ENCODE data around the gene SARNP. TPM values are rescaled to one million over a fixed set of nuclear protein-coding genes. Genes with fewer than 3 reads are reported as not detected.

Gene SARNP
- total and polyA plus RNA-seq, 9 of the 15 experiments (the other 6 are each of a cell fraction or from before 2014, with no cell fraction given) = 70.1 to 400 (median 198) TPM

- Histone ChIP-seq H3K27ac (ENCODE audit: extremely low read depth, low read depth, low read length) (no peak overlapping the region), H3K9me1 (ENCODE audit: control insufficient read depth, insufficient read depth, low read length) (no peaks in the 10 kb centered on the region), H3K4me1 (replicated peaks in 1 of 2; ENCODE audit: control insufficient read depth in 2 of 2, insufficient read depth in 2 of 2, low read length in 2 of 2) (peaks cover 13 to 31% of the 10 kb centered on the region in 2 experiments; a peak in 4 of 5 replicates), H3K4me2 (ENCODE audit: insufficient read depth, low read length) (no peak overlapping the region), H3K9ac (ENCODE audit: insufficient read depth in 1 of 2, low read depth in 2 of 2, low read length in 2 of 2) (no peak overlapping the region), H3K79me2 (ENCODE audit: control insufficient read depth, insufficient read depth, low read length) (peaks cover 15% of the 10 kb centered on the region), H4K20me1 (replicated peaks; ENCODE audit: control insufficient read depth, insufficient read depth, low read length) (peaks cover 22% of the 10 kb centered on the region; the same call in 1 of the 2 replicates), H3K27me3 (ENCODE audit: control insufficient read depth in 2 of 2, insufficient read depth in 2 of 2, low read length in 2 of 2) (no peaks in the 10 kb centered on the region), H3K9me3 (replicated peaks; ENCODE audit: control insufficient read depth, insufficient read depth, low read depth, low read length) (no peaks in the 10 kb centered on the region), H3K36me3 (ENCODE audit: control insufficient read depth, insufficient read depth, low read length) (peaks cover 42% of the 10 kb centered on the region), H3K4me3 (no peak overlapping the region), H2AFZ (ENCODE audit: low read depth, low read length) (no peak overlapping the region)
- ChIA-PET POLR2A (interaction anchor here (0.8 to 1.5 kb wide), 3 partner anchors 10 to 76 kb away, joined by 3 to 5 read pairs (median 3); no protein-coding TSS in a partner anchor), CTCF (ENCODE audit: low intra/inter-chr PET ratio) (interaction anchor here (1.0 kb wide), 1 partner anchor 74 kb away, joined by 4 read pairs; no protein-coding TSS in a partner anchor)
- TF ChIP-seq MXI1 (IDR thresholded peaks at IDR 0.05; ENCODE audit: low read depth, low read length) (no peak), POLR2G (IDR thresholded peaks at IDR 0.05; ENCODE audit: low read depth, low read length) (peak; percentile 29; the same call in 1 of the 2 replicates)
- 96% methylated on average over 8 of the region's 8 CpGs for WGBS (ENCODE audit: insufficient coverage, low coverage, missing lambda C conversion rate)
- FAIRE-seq = no peak
- no peak for ATAC-seq
- no peak for DNase-seq (ENCODE audit: extremely low read depth in 1 of 4, low spot score in 3 of 4)
- intact Hi-C loops (cut with micrococcal nuclease) (loop anchor here (1.0 kb wide), 1 partner anchor 64 kb away; no protein-coding TSS in a partner anchor), in situ Hi-C loops (cut with MboI) (no loop called here)
- no TSS peak for BruUV-seq (replicated peaks)
Observed at GRCh38 chr12:55722948-55723347, 94.6 kb downstream of the SARNP start.

- DNase-seq (ENCODE audit: extremely low read depth in 1 of 4, low spot score in 3 of 4) (no peak), FAIRE-seq (no peak), ATAC-seq (no peak)
- no peak for TF ChIP-seq CREM (IDR thresholded peaks at IDR 0.05; ENCODE audit: low read depth)
- TF ChIP-seq POLR2G (IDR thresholded peaks at IDR 0.05; ENCODE audit: low read depth, low read length) = peak; percentile 53; the same call in 1 of the 2 replicates
- H3K9me1 ChIP-seq (ENCODE audit: control insufficient read depth, insufficient read depth, low read length) = no peaks in the 10 kb centered on the region
- H4K20me1 ChIP-seq (replicated peaks; ENCODE audit: control insufficient read depth, insufficient read depth, low read length) = peaks cover 13% of the 10 kb centered on the region; the same call in 1 of the 2 replicates
- CTCF ChIA-PET (ENCODE audit: low intra/inter-chr PET ratio) = interaction anchor here (1.2 kb wide), 1 partner anchor 532 kb away, joined by 4 read pairs; no protein-coding TSS in a partner anchor
- no peak overlapping the region for H3K27ac ChIP-seq (ENCODE audit: extremely low read depth, low read depth, low read length)
- peaks cover 6% of the 10 kb centered on the region for H3K79me2 ChIP-seq (ENCODE audit: control insufficient read depth, insufficient read depth, low read length)
- no peak overlapping the region for H3K4me2 ChIP-seq (ENCODE audit: insufficient read depth, low read length)
- BruUV-seq (replicated peaks) = no TSS peak
- H3K4me3 ChIP-seq = no peak overlapping the region
- no peaks in the 10 kb centered on the region for H3K27me3 ChIP-seq (ENCODE audit: control insufficient read depth in 2 of 2, insufficient read depth in 2 of 2, low read length in 2 of 2)
- H3K9me3 ChIP-seq (replicated peaks; ENCODE audit: control insufficient read depth, insufficient read depth, low read depth, low read length) = no peaks in the 10 kb centered on the region
- POLR2A ChIA-PET = interaction anchor here (0.6 to 1.9 kb wide), 4 partner anchors 10 to 615 kb away, joined by 3 to 6 read pairs (median 4); no protein-coding TSS in a partner anchor
- H3K9ac ChIP-seq (ENCODE audit: insufficient read depth in 1 of 2, low read depth in 2 of 2, low read length in 2 of 2) = no peak overlapping the region; a peak in 1 of 4 replicates
- peaks cover 15 to 25% of the 10 kb centered on the region in 2 experiments; a peak in 4 of 5 replicates for H3K4me1 ChIP-seq (replicated peaks in 1 of 2; ENCODE audit: control insufficient read depth in 2 of 2, insufficient read depth in 2 of 2, low read length in 2 of 2)
- intact Hi-C loops (cut with micrococcal nuclease) (loop anchor here (1.0 kb wide), 1 partner anchor 40 kb away; a partner anchor contains a TSS), in situ Hi-C loops (cut with MboI) (no loop called here)
- no peak overlapping the region for H2AFZ ChIP-seq (ENCODE audit: low read depth, low read length)
- H3K36me3 ChIP-seq (ENCODE audit: control insufficient read depth, insufficient read depth, low read length) = peaks cover 35% of the 10 kb centered on the region
- 72% methylated on average over 13 of the region's 14 CpGs for WGBS (ENCODE audit: insufficient coverage, low coverage, missing lambda C conversion rate)
Observed at GRCh38 chr12:55721601-55722213, 95.8 kb downstream of the SARNP start.

Data from K562 (cell line).